H1 (cell line): ENCODE data around the gene IRF2BP1. TPM values are rescaled to one million over a fixed set of nuclear protein-coding genes. Genes with fewer than 3 reads are reported as not detected.

Experiments
- polyA plus RNA-seq, 7 experiments: library from polyadenylated mRNA; depleted of rRNA in 3 of 7; stranded (reverse) in 5 of 7; unstranded in 2 of 7; fragments of >200 nt in 5 of 7; fragments of 200-250 nt in 2 of 7; gene quantifications; 1 replicate in 5 of 7; 2 replicates in 1 of 7; 4 replicates in 1 of 7; pipeline versions ENCODE4 v1.2.1 to v1.2.3, GENCODE V29; 2011 to 2013; ENCODE audit warnings: missing spikeins in 2 of 7, mixed read lengths in 2 of 7
- total RNA-seq: library from RNA; stranded (reverse); fragmentation: NEBNext Ultra II Directional; extraction: Animal tissue kit (Norgen Biotek cat#: 25700); gene quantifications from 2 replicates; pipeline ENCODE4 v1.2.1, GENCODE V29; 2021
- TF ChIP-seq, protein P1 (sequence below): IDR thresholded peaks from 2 replicates; pipeline ENCODE4 v1.6.1; 2012; ENCODE audit warnings: low read length, inconsistent platforms

Gene IRF2BP1
- total and polyA plus RNA-seq, 2 of the 8 experiments (the other 6 are each of a cell fraction or from before 2014, with no cell fraction given), result 12.1 to 24.4 TPM

DNA sequence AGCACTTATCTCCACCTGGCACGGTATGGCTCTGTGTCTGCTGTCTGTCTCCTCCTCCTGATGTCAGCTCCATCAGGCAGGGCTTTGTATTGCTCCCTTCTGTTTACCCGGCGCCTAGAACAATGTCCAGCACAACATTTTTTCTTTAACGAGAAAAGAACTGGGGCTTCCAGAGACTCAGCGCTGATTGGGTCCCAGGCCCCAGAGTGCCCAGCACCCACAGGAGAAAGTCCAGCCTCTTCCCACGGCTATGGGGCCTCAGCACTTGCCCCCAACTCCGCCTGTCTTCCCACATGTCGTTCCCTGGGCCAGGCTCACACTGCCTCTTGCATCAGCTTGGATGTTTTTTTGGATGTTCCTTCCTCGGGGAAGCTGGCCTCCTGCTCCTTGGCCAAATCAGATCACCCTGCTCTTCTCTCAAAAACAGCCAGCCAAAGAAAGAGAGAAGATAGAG, 9.6 kb upstream of the IRF2BP1 start (continued):
- TF ChIP-seq, protein P1, sequence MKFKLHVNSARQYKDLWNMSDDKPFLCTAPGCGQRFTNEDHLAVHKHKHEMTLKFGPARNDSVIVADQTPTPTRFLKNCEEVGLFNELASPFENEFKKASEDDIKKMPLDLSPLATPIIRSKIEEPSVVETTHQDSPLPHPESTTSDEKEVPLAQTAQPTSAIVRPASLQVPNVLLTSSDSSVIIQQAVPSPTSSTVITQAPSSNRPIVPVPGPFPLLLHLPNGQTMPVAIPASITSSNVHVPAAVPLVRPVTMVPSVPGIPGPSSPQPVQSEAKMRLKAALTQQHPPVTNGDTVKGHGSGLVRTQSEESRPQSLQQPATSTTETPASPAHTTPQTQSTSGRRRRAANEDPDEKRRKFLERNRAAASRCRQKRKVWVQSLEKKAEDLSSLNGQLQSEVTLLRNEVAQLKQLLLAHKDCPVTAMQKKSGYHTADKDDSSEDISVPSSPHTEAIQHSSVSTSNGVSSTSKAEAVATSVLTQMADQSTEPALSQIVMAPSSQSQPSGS, result no peak
